Stimulated activated naive CD8-positive, alpha-beta T cell treated with anti-CD3 and anti-CD28 coated beads, Interleukin-15, amount 100 ng/mL, for 72 hours (primary cell): Measurements from ENCODE around the gene BAIAP2.

Source experiments
- ATAC-seq: fragments of 150-1000 bp; cut with Tn5 transposase; 2 replicates; pipeline ENCODE4 v1.10.0; 2021; ENCODE audit warnings: mild to moderate bottlenecking, moderate library complexity
- DNase-seq, 2 donors: peaks; one replicate each; pipeline ENCODE4 v3.0.0; 2021 to 2022
- H3K27ac Mint-ChIP-seq, 2 donors: one replicate each; pipeline ENCODE4 v1.8.0; 2022; ENCODE audit warnings: mild to moderate bottlenecking in 2 of 2, mixed read lengths in 2 of 2, moderate library complexity in 2 of 2
- H3K27me3 Mint-ChIP-seq: one replicate; pipeline ENCODE4 v1.8.0; 2022; ENCODE audit warnings: mixed read lengths
- H3K4me1 Mint-ChIP-seq: one replicate; pipeline ENCODE4 v1.8.0; 2022; ENCODE audit warnings: mild to moderate bottlenecking, mixed read lengths
- H3K4me3 Mint-ChIP-seq, 2 donors: one replicate each; pipeline ENCODE4 v1.8.0; 2022; ENCODE audit warnings: mild to moderate bottlenecking in 2 of 2, mixed read lengths in 2 of 2, moderate library complexity in 1 of 2
- H3K9me3 Mint-ChIP-seq, 2 donors: one replicate each; pipeline ENCODE4 v1.8.0; 2022; ENCODE audit warnings: mixed read lengths in 2 of 2

Gene BAIAP2

DNA sequence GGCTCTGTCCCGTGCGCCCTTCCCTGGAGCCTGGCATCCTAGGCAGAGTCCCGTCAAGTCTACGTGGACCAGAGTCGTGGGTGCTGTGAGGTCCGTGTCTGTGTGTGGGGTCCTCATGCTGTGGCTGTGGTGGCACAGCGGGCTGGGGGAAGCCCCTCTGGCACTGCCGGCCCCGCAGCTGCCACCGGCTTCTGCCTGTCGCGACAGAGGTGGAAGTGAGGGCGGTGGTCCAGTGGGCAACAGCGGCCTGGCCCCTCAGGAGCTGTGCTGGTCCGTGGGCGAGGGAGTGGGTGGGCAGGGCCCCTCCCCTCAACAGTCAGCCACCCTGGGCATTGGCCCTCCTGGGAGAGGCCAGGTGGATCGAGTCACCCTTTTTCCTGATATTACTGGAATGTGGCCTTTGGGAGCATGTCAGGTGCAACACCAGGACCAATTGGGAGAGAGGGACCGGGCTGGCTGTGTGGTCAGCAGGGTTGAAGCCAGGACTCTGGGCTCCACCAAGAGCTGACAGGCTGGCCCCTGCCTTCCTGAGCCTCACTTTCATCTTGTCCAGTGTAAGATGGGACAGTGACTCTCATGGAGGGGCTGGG lies 11.9 kb downstream of the BAIAP2 start:
- Mint-ChIP-seq H3K27ac (no peak overlapping the region), H3K4me1 (peaks cover 26% of the 10 kb centered on the region), H3K4me3 (no peak overlapping the region), H3K27me3 (no peaks in the 10 kb centered on the region), H3K9me3 (no peaks in the 10 kb centered on the region)
- no peak for ATAC-seq
- no peak for DNase-seq

DNA sequence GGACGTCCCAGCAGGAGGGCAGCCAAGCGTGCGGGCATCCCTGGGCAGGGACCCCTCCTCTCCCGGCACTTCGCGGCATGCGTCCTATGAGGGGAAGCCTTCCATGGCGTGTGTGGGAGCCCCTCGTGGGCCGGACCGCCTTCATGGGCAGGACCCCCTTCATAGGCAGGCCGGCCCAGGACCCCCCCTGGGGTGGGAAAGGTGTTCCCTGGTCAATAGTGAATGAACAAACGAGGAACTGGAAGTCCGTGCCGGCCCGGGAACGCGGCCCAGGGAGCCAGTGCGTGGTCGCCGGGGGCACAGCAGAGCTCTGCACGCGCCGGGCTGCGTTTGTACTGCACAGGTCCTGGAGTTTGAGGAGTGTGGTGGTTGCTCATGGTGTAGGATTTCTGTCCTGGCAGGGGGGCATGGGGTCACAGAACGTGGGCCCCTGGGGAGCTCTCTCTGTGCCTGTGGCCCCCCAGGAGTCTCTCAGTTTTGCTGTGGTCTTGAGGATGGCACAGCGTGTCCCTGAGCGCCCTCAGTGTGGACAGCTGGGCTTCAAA lies 13.9 kb downstream of the BAIAP2 start:
- peak overlapping the region in 1 of 2 donors; percentile 75 for H3K4me3 Mint-ChIP-seq
- peak; percentile 34 for ATAC-seq
- H3K27me3 Mint-ChIP-seq, result no peaks in the 10 kb centered on the region
- peaks cover 26% of the 10 kb centered on the region for H3K4me1 Mint-ChIP-seq
- H3K9me3 Mint-ChIP-seq, result no peaks in the 10 kb centered on the region
- peak overlapping the region; percentile 60 to 82 for H3K27ac Mint-ChIP-seq
- no peak for DNase-seq

DNA sequence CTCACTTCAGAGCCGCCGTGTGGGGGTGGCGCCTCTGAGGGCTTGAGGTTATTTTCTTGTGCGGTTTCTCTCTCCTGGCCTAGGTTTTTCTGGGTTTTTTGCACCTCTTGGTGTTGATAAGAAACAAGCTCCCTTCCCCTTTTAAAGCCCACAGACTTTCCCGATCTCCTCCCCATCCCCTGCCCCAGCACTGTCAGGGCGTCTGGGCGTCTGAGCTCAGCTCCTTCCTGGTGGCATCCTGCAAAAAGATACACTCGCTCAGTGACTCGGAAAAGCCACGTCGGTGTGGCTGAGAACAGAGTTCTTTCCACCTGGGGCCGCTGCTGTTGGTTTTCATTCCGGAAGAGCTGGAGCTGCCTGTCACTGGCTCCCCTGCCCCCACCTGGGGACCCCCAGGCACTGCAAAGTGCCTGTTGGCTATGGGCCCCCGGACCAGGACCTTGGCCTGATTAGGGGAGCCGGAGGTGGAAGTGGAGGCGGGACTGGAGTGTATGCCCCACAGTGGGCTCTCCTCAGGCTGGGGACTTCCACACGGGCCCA lies 14.5 kb downstream of the BAIAP2 start:
- Mint-ChIP-seq H3K4me1 (peaks cover 26% of the 10 kb centered on the region), H3K9me3 (no peaks in the 10 kb centered on the region), H3K27ac (peak overlapping the region; percentile 60 to 82), H3K27me3 (no peaks in the 10 kb centered on the region), H3K4me3 (peak overlapping the region; percentile 71 to 75)
- ATAC-seq (peak; percentile 56), DNase-seq (peak in 1 of 2 donors; percentile 20)

DNA sequence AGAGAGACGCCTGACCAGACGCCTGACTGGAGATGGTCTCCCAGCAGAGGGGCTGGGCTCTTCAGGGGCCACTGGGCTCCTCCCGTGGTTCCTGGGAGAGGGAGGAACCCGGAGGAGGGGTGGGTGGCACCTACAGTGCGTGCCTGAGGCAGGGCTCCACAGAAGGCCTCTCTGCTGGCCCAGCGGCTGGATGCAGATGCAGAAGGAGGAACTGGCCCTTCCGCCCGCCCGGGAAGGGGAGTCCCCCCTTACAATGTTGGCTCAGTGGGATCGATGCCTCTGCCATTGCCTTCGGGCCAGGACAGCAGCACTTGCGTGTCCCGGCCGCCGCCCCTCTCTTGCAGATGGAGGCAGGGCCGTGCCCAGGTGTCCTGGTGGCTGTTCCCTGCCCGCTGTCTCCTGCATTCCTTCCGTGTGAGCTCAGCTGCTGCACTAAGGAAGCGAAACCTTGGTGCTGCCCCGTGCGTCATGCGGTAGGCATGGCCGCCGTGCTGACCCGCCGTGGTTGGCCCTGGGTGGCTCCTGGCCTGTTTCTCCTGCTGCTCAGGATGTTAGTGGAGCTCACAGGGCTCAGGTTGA lies 15.1 kb downstream of the BAIAP2 start:
- DNase-seq, result no peak
- Mint-ChIP-seq H3K27me3 (no peaks in the 10 kb centered on the region), H3K9me3 (no peaks in the 10 kb centered on the region), H3K4me3 (peak overlapping the region in 1 of 2 donors; percentile 42), H3K27ac (no peak overlapping the region), H3K4me1 (peaks cover 21% of the 10 kb centered on the region)
- ATAC-seq, result no peak

- Mint-ChIP-seq H3K27me3 (no peaks in the 10 kb centered on the region), H3K4me3 (no peak overlapping the region), H3K27ac (peak overlapping the region in 1 of 2 donors; percentile 69), H3K4me1 (peaks cover 20% of the 10 kb centered on the region), H3K9me3 (no peaks in the 10 kb centered on the region)
- DNase-seq (no peak), ATAC-seq (no peak)
Observed at GRCh38 chr17:81050645-81051625, 16.0 kb downstream of the BAIAP2 start.

GRCh38 chr17:81052199-81052997 lies 17.4 kb downstream of the BAIAP2 start:
- peaks cover 23% of the 10 kb centered on the region for H3K4me1 Mint-ChIP-seq
- H3K4me3 Mint-ChIP-seq, result no peak overlapping the region
- no peak for ATAC-seq
- H3K9me3 Mint-ChIP-seq, result no peaks in the 10 kb centered on the region
- no peak for DNase-seq
- peak overlapping the region in 1 of 2 donors; percentile 81 for H3K27ac Mint-ChIP-seq
- H3K27me3 Mint-ChIP-seq, result no peaks in the 10 kb centered on the region

DNA sequence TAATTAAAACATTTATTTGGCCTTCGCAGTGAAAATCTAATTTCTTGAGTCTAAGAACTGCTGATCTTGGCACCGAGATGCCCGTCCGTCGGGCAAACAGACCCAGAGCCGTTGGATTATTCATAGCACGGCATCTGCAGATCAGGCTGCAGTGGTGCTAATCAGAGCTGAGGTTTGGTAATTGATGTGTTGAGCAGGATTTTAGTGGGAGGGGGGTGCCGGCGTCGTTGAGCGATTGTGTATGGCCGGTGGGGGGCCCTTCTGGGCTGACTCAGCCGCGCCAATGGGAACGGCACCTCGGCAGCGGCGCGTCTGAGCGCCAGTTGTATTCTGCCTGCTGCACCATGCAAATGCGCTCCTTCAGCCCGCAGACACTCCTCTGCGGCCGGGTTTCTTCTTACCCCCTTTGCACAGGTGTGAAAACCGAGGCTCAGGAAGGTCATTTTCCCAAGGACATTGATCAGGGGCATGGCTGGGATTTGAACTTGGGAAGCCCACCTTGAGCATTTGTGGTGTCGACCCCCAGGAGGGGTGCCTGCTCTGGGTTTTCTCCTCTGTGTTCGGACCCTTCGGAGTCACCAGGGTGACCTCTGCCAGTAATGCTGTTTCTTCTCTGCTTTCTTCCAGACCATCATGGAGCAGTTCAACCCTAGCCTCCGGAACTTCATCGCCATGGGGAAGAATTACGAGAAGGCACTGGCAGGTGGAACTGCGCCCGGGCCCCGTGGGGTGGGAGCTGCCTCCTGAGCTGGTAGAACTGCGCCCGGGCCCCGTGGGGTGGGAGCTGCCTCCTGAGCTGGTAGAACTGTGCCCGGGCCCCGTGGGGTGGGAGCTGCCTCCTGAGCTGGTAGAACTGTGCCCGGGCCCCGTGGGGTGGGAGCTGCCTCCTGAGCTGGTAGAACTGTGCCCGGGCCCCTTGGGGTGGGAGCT lies 18.4 kb downstream of the BAIAP2 start:
- Mint-ChIP-seq H3K9me3 (no peaks in the 10 kb centered on the region), H3K4me1 (peaks cover 32% of the 10 kb centered on the region), H3K4me3 (no peak overlapping the region), H3K27ac (no peak overlapping the region), H3K27me3 (no peaks in the 10 kb centered on the region)
- DNase-seq (no peak), ATAC-seq (no peak)

- Mint-ChIP-seq H3K4me1 (peaks cover 29% of the 10 kb centered on the region), H3K4me3 (no peak overlapping the region), H3K27me3 (no peaks in the 10 kb centered on the region), H3K9me3 (no peaks in the 10 kb centered on the region), H3K27ac (no peak overlapping the region)
- ATAC-seq, result no peak
- DNase-seq, result no peak
Observed at GRCh38 chr17:81054308-81054707, 19.4 kb downstream of the BAIAP2 start.

- no peak for ATAC-seq
- Mint-ChIP-seq H3K9me3 (no peaks in the 10 kb centered on the region), H3K27ac (no peak overlapping the region), H3K4me3 (no peak overlapping the region), H3K27me3 (no peaks in the 10 kb centered on the region), H3K4me1 (peaks cover 23% of the 10 kb centered on the region)
- no peak for DNase-seq
Observed at GRCh38 chr17:81054881-81055370, 20.0 kb downstream of the BAIAP2 start.

GRCh38 chr17:81056312-81056711 lies 21.4 kb downstream of the BAIAP2 start:
- Mint-ChIP-seq H3K4me3 (no peak overlapping the region), H3K27ac (no peak overlapping the region), H3K27me3 (no peaks in the 10 kb centered on the region), H3K4me1 (peaks cover 19% of the 10 kb centered on the region), H3K9me3 (no peaks in the 10 kb centered on the region)
- ATAC-seq (no peak), DNase-seq (no peak)

DNA sequence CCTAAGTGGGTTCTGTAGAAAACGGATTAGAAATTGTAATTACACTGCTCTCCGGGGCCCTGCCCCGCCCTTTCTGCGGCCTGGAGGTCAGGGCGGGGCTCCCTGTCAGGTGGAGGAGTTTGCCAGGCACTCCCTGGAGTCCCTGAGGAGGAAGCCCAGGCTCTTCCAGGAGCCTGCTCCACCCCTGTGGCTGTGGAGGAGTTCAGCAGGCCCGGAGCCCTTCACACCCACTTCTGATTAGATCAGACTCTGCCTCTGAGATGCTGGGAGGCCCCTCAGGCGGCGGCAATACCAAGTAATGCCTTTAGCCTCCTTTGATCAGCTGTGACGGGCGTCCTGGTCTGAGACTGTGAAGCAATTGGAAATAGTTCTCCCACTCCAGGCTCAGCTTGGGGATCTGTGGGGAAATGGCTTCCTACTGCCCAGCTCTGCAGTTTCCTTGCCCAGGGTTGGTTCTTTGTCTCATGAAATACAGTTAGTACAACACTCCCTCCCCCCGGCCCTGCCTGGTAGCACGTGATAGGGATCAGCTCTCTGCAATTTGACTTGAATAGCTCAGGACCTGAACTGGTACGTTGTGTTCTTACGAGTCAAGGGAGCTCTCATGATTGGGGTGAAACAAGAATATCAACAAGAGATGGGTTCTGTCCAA lies 22.3 kb downstream of the BAIAP2 start:
- Mint-ChIP-seq H3K27ac (no peak overlapping the region), H3K4me1 (peaks cover 19% of the 10 kb centered on the region), H3K4me3 (no peak overlapping the region), H3K9me3 (no peaks in the 10 kb centered on the region), H3K27me3 (no peaks in the 10 kb centered on the region)
- no peak for DNase-seq
- ATAC-seq, result no peak

- DNase-seq, result no peak
- H3K27ac Mint-ChIP-seq, result peak overlapping the region; percentile 19 to 49
- no peak for ATAC-seq
- H3K9me3 Mint-ChIP-seq, result no peaks in the 10 kb centered on the region
- H3K27me3 Mint-ChIP-seq, result no peaks in the 10 kb centered on the region
- H3K4me3 Mint-ChIP-seq, result no peak overlapping the region
- H3K4me1 Mint-ChIP-seq, result peaks cover 19% of the 10 kb centered on the region
Observed at GRCh38 chr17:81057777-81058176, 22.8 kb downstream of the BAIAP2 start.

GRCh38 chr17:81058263-81058871 lies 23.4 kb downstream of the BAIAP2 start:
- no peak overlapping the region for H3K4me3 Mint-ChIP-seq
- peak overlapping the region in 1 of 2 donors; percentile 19 for H3K27ac Mint-ChIP-seq

More at GRCh38 chr17:81058263-81058871, 23.4 kb downstream of the BAIAP2 start:
- H3K4me1 Mint-ChIP-seq, result peaks cover 23% of the 10 kb centered on the region
- DNase-seq, result no peak
- no peaks in the 10 kb centered on the region for H3K9me3 Mint-ChIP-seq
- no peaks in the 10 kb centered on the region for H3K27me3 Mint-ChIP-seq
- ATAC-seq, result no peak
